ENCODE data around the gene BCL2L15. TPM values are rescaled to one million over a fixed set of nuclear protein-coding genes. Genes with fewer than 3 reads are reported as not detected.
A peak's percentile ranks its signal among the peaks of the same experiment; 100 is the strongest.

Gene BCL2L15
- total RNA-seq, 1 experiment from 2014 or later, result 1.1 TPM

GRCh38 chr1:113928941-113929749 is 41.8 kb upstream of the BCL2L15 start, which contains the start of gene HIPK1:
Gene HIPK1, plus strand, starts transcription at chr1:113929324.
- POLR2A ChIA-PET (ENCODE audit: low non-redundant PET), result interaction anchor here (0.8 kb wide), 1 partner anchor 788 kb away, joined by 3 read pairs; no protein-coding TSS in a partner anchor
- no peaks in the 10 kb centered on the region for H3K9me3 ChIP-seq (ENCODE audit: low read depth, low read length, poor library complexity, severe bottlenecking)
- peak; percentile 95 for DNase-seq (ENCODE audit: low spot score)
- H3K36me3 ChIP-seq (ENCODE audit: insufficient read depth, low read length, poor library complexity, severe bottlenecking), result no peaks in the 10 kb centered on the region
- no peaks in the 10 kb centered on the region for H3K27me3 ChIP-seq (replicated peaks; ENCODE audit: insufficient read depth, low read depth, low read length, poor library complexity)
- TF ChIP-seq, protein P1, sequence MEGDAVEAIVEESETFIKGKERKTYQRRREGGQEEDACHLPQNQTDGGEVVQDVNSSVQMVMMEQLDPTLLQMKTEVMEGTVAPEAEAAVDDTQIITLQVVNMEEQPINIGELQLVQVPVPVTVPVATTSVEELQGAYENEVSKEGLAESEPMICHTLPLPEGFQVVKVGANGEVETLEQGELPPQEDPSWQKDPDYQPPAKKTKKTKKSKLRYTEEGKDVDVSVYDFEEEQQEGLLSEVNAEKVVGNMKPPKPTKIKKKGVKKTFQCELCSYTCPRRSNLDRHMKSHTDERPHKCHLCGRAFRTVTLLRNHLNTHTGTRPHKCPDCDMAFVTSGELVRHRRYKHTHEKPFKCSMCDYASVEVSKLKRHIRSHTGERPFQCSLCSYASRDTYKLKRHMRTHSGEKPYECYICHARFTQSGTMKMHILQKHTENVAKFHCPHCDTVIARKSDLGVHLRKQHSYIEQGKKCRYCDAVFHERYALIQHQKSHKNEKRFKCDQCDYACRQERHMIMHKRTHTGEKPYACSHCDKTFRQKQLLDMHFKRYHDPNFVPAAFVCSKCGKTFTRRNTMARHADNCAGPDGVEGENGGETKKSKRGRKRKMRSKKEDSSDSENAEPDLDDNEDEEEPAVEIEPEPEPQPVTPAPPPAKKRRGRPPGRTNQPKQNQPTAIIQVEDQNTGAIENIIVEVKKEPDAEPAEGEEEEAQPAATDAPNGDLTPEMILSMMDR (conservative IDR thresholded peaks at IDR 0.05; ENCODE audit: low read depth, low read length), result no peak
- TF ChIP-seq EZH2 (IDR thresholded peaks at IDR 0.05; ENCODE audit: borderline replicate concordance, low read depth, low read length, poor library complexity, severe bottlenecking), result no peak
- peak within 1 kb of the TSS; percentile 96 for H3K4me3 ChIP-seq (ENCODE audit: low read depth, low read length, poor library complexity, severe bottlenecking)
- peaks cover 22% of the 10 kb centered on the region for H3K4me1 ChIP-seq (ENCODE audit: insufficient read depth, low read length, poor library complexity, severe bottlenecking)
- CTCF ChIA-PET, result interaction anchor here (1.8 kb wide), 1 partner anchor 25 kb away, joined by 6 read pairs; the partner anchor contains the start of gene AP4B1
- BruUV-seq (replicated peaks), result TSS peak; percentile 84
- peak within 1 kb of the TSS; percentile 86 for H3K27ac ChIP-seq (ENCODE audit: low read depth, low read length, poor library complexity, severe bottlenecking)
- intact Hi-C loops (cut with micrococcal nuclease; ENCODE audit: unreplicated experiment), result loop anchor here (1.0 kb wide), 1 partner anchor 24 kb away; the partner anchor contains the start of gene DCLRE1B

- peak overlapping the region; percentile 86 for H3K27ac ChIP-seq (ENCODE audit: low read depth, low read length, poor library complexity, severe bottlenecking)
- H3K27me3 ChIP-seq (replicated peaks; ENCODE audit: insufficient read depth, low read depth, low read length, poor library complexity), result no peaks in the 10 kb centered on the region
- ChIA-PET CTCF (interaction anchor here (0.6 to 1.8 kb wide), 2 partner anchors 24 to 709 kb away, joined by 6 to 8 read pairs; partner anchors contain the start of gene AP4B1), POLR2A (ENCODE audit: low non-redundant PET) (no interaction called here)
- intact Hi-C loops (cut with micrococcal nuclease; ENCODE audit: unreplicated experiment), result no loop called here
- no TSS peak for BruUV-seq (replicated peaks)
- TF ChIP-seq EZH2 (IDR thresholded peaks at IDR 0.05; ENCODE audit: borderline replicate concordance, low read depth, low read length, poor library complexity, severe bottlenecking), result no peak
- TF ChIP-seq, protein P1 (conservative IDR thresholded peaks at IDR 0.05; ENCODE audit: low read depth, low read length), result no peak
- H3K4me3 ChIP-seq (ENCODE audit: low read depth, low read length, poor library complexity, severe bottlenecking), result peak overlapping the region; percentile 96
- H3K36me3 ChIP-seq (ENCODE audit: insufficient read depth, low read length, poor library complexity, severe bottlenecking), result no peaks in the 10 kb centered on the region
- peaks cover 22% of the 10 kb centered on the region for H3K4me1 ChIP-seq (ENCODE audit: insufficient read depth, low read length, poor library complexity, severe bottlenecking)
- DNase-seq (ENCODE audit: low spot score), result no peak
- no peaks in the 10 kb centered on the region for H3K9me3 ChIP-seq (ENCODE audit: low read depth, low read length, poor library complexity, severe bottlenecking)
Measured at GRCh38 chr1:113928187-113928930, 41.0 kb upstream of the BCL2L15 start.

GRCh38 chr1:113924473-113924872 is 37.1 kb upstream of the BCL2L15 start:
- Histone ChIP-seq H3K36me3 (ENCODE audit: insufficient read depth, low read length, poor library complexity, severe bottlenecking) (no peaks in the 10 kb centered on the region), H3K27me3 (replicated peaks; ENCODE audit: insufficient read depth, low read depth, low read length, poor library complexity) (no peaks in the 10 kb centered on the region), H3K4me3 (ENCODE audit: low read depth, low read length, poor library complexity, severe bottlenecking) (no peak overlapping the region), H3K27ac (ENCODE audit: low read depth, low read length, poor library complexity, severe bottlenecking) (no peak overlapping the region), H3K4me1 (ENCODE audit: insufficient read depth, low read length, poor library complexity, severe bottlenecking) (peaks cover 6% of the 10 kb centered on the region), H3K9me3 (ENCODE audit: low read depth, low read length, poor library complexity, severe bottlenecking) (no peaks in the 10 kb centered on the region)
- POLR2A ChIA-PET (ENCODE audit: low non-redundant PET), result no interaction called here
- no peak for TF ChIP-seq EZH2 (IDR thresholded peaks at IDR 0.05; ENCODE audit: borderline replicate concordance, low read depth, low read length, poor library complexity, severe bottlenecking)
- TF ChIP-seq, protein P1 (conservative IDR thresholded peaks at IDR 0.05; ENCODE audit: low read depth, low read length), result no peak
- CTCF ChIA-PET, result no interaction called here
- intact Hi-C loops (cut with micrococcal nuclease; ENCODE audit: unreplicated experiment), result no loop called here
- no peak for DNase-seq (ENCODE audit: low spot score)
- no TSS peak for BruUV-seq (replicated peaks)

Data from A673 (cell line).